ENCODE data around the gene NEGR1.

DNA sequence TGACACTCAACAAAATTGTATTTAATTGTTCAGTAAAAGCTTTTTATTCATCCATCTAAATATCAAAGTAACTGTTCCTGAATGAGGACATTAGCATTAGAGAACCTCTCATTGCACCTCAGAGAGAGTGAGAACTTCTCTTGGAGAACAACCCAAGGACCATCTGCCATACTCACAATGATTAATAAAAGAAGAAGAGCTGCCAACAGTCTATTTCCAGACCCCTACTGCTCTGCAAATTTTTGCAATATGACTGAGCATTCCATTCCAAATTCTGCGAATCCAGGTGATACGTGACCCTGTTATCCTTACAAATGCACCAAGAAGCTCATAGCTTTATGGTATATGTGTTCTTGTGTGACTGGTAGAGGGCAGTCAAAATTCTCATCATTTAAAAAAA is 422.5 kb downstream of the NEGR1 start:
- TF ChIP-seq ZFX (IDR thresholded peaks at IDR 0.05) (no peak), EZH2phosphoT487 (IDR thresholded peaks at IDR 0.05; ENCODE audit: borderline replicate concordance) (no peak), POLR2A (IDR thresholded peaks at IDR 0.05; ENCODE audit: borderline replicate concordance, extremely low read depth, insufficient read depth, insufficient read length) (no peak)
- TF ChIP-seq, protein P1, sequence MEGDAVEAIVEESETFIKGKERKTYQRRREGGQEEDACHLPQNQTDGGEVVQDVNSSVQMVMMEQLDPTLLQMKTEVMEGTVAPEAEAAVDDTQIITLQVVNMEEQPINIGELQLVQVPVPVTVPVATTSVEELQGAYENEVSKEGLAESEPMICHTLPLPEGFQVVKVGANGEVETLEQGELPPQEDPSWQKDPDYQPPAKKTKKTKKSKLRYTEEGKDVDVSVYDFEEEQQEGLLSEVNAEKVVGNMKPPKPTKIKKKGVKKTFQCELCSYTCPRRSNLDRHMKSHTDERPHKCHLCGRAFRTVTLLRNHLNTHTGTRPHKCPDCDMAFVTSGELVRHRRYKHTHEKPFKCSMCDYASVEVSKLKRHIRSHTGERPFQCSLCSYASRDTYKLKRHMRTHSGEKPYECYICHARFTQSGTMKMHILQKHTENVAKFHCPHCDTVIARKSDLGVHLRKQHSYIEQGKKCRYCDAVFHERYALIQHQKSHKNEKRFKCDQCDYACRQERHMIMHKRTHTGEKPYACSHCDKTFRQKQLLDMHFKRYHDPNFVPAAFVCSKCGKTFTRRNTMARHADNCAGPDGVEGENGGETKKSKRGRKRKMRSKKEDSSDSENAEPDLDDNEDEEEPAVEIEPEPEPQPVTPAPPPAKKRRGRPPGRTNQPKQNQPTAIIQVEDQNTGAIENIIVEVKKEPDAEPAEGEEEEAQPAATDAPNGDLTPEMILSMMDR (IDR thresholded peaks at IDR 0.05 in 2 of 3, conservative IDR thresholded peaks at IDR 0.05 in 1 of 3; ENCODE audit: borderline replicate concordance in 1 of 3, insufficient read depth in 1 of 3, low read depth in 2 of 3, low read length in 2 of 3) = no peak
